Measurements from ENCODE around the gene PRKCH.

- TF ChIP-seq, protein P1, sequence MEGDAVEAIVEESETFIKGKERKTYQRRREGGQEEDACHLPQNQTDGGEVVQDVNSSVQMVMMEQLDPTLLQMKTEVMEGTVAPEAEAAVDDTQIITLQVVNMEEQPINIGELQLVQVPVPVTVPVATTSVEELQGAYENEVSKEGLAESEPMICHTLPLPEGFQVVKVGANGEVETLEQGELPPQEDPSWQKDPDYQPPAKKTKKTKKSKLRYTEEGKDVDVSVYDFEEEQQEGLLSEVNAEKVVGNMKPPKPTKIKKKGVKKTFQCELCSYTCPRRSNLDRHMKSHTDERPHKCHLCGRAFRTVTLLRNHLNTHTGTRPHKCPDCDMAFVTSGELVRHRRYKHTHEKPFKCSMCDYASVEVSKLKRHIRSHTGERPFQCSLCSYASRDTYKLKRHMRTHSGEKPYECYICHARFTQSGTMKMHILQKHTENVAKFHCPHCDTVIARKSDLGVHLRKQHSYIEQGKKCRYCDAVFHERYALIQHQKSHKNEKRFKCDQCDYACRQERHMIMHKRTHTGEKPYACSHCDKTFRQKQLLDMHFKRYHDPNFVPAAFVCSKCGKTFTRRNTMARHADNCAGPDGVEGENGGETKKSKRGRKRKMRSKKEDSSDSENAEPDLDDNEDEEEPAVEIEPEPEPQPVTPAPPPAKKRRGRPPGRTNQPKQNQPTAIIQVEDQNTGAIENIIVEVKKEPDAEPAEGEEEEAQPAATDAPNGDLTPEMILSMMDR (IDR thresholded peaks at IDR 0.05): no peak
- TF ChIP-seq POLR2A (IDR thresholded peaks at IDR 0.05): no peak
Measured at GRCh38 chr14:61388976-61389576, 67.7 kb downstream of the PRKCH start.

Measured in esophagus squamous epithelium (tissue), 4 donors.